ENCODE results near the gene C1orf210. TPM values are rescaled to one million over a fixed set of nuclear protein-coding genes. Genes with fewer than 3 reads are reported as not detected.

Gene C1orf210
- total RNA-seq, 1 experiment from 2014 or later, result 12.8 TPM

DNA sequence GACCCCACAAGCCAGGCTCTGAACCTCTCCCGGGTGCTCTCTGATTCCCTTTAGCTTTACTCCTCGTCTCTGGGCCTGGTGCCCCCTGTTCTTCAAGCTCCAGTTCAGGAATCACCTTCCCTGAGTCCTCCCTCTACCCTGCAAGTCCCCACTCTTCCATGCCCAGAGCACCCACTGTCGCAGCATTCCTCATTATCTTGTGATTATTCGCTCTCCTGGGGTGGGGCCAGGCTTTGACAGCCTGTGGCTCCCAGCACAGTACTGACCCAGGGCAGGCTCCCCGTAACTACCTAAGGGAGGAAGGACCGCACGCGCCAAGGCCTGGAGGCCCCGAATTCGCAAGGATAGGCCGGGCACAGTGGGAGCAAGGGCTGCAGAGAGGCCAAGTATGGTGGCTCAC lies 734 bp upstream of the C1orf210 start:
- H3K36me3 Mint-ChIP-seq, result peaks cover 5% of the 10 kb centered on the region; the same call in 1 of the 2 replicates
- ChIA-PET CTCF (interaction anchor here (0.7 to 3.3 kb wide), 27 partner anchors 9 to 645 kb away, joined by 3 to 37 read pairs (median 5); partner anchors contain the start of genes CDC20, ELOVL1, HYI and KDM4A), POLR2A (interaction anchor here (0.6 to 2.6 kb wide), 5 partner anchors 9 to 120 kb away, joined by 4 to 16 read pairs (median 4); partner anchors contain the start of genes CDC20 and TMEM125)
- H3K27ac Mint-ChIP-seq, result peak overlapping the region; percentile 86
- peak overlapping the region; percentile 79 for H3K4me3 Mint-ChIP-seq
- H3K9me3 Mint-ChIP-seq, result no peaks in the 10 kb centered on the region
- H3K27me3 Mint-ChIP-seq (ENCODE audit: low read depth), result no peaks in the 10 kb centered on the region
- H3K4me1 Mint-ChIP-seq, result peaks cover 29% of the 10 kb centered on the region
- ATAC-seq (no peak; the same call in 1 of the 2 replicates), DNase-seq (ENCODE audit: low spot score) (no peak)
- TF ChIP-seq, protein P1, sequence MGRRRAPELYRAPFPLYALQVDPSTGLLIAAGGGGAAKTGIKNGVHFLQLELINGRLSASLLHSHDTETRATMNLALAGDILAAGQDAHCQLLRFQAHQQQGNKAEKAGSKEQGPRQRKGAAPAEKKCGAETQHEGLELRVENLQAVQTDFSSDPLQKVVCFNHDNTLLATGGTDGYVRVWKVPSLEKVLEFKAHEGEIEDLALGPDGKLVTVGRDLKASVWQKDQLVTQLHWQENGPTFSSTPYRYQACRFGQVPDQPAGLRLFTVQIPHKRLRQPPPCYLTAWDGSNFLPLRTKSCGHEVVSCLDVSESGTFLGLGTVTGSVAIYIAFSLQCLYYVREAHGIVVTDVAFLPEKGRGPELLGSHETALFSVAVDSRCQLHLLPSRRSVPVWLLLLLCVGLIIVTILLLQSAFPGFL (CRISPR knock-in tag; IDR thresholded peaks at IDR 0.05; ENCODE audit: borderline replicate concordance), result no peak
- TF ChIP-seq, protein P2, sequence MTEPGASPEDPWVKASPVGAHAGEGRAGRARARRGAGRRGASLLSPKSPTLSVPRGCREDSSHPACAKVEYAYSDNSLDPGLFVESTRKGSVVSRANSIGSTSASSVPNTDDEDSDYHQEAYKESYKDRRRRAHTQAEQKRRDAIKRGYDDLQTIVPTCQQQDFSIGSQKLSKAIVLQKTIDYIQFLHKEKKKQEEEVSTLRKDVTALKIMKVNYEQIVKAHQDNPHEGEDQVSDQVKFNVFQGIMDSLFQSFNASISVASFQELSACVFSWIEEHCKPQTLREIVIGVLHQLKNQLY (CRISPR knock-in tag; IDR thresholded peaks at IDR 0.05), result no peak
- TF ChIP-seq, protein P3, sequence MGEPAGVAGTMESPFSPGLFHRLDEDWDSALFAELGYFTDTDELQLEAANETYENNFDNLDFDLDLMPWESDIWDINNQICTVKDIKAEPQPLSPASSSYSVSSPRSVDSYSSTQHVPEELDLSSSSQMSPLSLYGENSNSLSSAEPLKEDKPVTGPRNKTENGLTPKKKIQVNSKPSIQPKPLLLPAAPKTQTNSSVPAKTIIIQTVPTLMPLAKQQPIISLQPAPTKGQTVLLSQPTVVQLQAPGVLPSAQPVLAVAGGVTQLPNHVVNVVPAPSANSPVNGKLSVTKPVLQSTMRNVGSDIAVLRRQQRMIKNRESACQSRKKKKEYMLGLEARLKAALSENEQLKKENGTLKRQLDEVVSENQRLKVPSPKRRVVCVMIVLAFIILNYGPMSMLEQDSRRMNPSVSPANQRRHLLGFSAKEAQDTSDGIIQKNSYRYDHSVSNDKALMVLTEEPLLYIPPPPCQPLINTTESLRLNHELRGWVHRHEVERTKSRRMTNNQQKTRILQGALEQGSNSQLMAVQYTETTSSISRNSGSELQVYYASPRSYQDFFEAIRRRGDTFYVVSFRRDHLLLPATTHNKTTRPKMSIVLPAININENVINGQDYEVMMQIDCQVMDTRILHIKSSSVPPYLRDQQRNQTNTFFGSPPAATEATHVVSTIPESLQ (CRISPR knock-in tag; IDR thresholded peaks at IDR 0.05), result no peak
- TF ChIP-seq ZNF121 (CRISPR knock-in tag; IDR thresholded peaks at IDR 0.05) (no peak), IRF2 (CRISPR knock-in tag; IDR thresholded peaks at IDR 0.05; ENCODE audit: borderline replicate concordance, low read depth) (no peak), ZNF317 (CRISPR knock-in tag; IDR thresholded peaks at IDR 0.05; ENCODE audit: borderline replicate concordance, low read depth) (no peak), FOXP1 (CRISPR knock-in tag; IDR thresholded peaks at IDR 0.05; ENCODE audit: borderline replicate concordance) (no peak), ZNF396 (CRISPR knock-in tag; IDR thresholded peaks at IDR 0.05; ENCODE audit: borderline replicate concordance) (no peak)
- TF ChIP-seq, protein P4, sequence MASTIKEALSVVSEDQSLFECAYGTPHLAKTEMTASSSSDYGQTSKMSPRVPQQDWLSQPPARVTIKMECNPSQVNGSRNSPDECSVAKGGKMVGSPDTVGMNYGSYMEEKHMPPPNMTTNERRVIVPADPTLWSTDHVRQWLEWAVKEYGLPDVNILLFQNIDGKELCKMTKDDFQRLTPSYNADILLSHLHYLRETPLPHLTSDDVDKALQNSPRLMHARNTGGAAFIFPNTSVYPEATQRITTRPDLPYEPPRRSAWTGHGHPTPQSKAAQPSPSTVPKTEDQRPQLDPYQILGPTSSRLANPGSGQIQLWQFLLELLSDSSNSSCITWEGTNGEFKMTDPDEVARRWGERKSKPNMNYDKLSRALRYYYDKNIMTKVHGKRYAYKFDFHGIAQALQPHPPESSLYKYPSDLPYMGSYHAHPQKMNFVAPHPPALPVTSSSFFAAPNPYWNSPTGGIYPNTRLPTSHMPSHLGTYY (CRISPR knock-in tag; IDR thresholded peaks at IDR 0.05), result no peak
- TF ChIP-seq, protein P5, sequence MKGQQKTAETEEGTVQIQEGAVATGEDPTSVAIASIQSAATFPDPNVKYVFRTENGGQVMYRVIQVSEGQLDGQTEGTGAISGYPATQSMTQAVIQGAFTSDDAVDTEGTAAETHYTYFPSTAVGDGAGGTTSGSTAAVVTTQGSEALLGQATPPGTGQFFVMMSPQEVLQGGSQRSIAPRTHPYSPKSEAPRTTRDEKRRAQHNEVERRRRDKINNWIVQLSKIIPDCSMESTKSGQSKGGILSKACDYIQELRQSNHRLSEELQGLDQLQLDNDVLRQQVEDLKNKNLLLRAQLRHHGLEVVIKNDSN (CRISPR knock-in tag; IDR thresholded peaks at IDR 0.05), result no peak
- TF ChIP-seq, protein P6, sequence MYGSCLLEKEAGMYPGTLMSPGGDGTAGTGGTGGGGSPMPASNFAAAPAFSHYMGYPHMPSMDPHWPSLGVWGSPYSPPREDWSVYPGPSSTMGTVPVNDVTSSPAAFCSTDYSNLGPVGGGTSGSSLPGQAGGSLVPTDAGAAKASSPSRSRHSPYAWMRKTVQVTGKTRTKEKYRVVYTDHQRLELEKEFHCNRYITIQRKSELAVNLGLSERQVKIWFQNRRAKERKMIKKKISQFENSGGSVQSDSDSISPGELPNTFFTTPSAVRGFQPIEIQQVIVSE (CRISPR knock-in tag; IDR thresholded peaks at IDR 0.05; ENCODE audit: borderline replicate concordance), result no peak
- TF ChIP-seq, protein P7, sequence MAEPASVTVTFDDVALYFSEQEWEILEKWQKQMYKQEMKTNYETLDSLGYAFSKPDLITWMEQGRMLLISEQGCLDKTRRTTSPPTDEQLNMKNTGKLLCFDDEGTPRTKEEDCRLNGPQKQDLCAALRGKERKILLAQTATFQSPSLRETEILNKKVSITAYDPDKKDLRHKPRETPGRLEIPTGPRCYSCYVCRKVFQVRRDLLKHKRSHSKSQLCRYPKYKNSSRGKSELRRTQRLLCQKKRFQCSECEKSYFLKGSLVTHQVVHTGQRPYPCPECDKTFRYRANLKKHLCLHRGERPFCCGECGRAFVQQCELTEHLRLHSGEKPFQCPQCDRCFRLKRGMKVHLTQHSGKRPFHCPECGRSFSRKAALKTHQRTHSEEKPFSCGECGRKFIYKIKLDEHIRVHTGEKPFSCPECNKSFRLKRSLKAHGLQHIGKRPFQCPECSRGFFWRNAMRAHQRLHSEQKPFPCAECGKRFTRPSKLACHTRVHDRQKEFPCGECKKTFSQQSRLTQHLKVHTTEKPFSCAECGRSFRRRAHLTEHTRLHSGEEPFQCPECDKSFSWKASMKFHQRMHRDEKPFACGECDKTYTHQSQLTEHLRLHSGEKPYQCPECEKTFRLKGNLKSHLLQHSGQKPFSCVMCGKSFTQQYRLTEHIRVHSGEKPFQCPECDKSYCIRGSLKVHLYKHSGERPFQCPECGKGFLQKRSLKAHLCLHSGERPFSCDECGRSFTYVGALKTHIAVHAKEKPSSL (CRISPR knock-in tag; conservative IDR thresholded peaks at IDR 0.05), result no peak
- TF ChIP-seq, protein P8, sequence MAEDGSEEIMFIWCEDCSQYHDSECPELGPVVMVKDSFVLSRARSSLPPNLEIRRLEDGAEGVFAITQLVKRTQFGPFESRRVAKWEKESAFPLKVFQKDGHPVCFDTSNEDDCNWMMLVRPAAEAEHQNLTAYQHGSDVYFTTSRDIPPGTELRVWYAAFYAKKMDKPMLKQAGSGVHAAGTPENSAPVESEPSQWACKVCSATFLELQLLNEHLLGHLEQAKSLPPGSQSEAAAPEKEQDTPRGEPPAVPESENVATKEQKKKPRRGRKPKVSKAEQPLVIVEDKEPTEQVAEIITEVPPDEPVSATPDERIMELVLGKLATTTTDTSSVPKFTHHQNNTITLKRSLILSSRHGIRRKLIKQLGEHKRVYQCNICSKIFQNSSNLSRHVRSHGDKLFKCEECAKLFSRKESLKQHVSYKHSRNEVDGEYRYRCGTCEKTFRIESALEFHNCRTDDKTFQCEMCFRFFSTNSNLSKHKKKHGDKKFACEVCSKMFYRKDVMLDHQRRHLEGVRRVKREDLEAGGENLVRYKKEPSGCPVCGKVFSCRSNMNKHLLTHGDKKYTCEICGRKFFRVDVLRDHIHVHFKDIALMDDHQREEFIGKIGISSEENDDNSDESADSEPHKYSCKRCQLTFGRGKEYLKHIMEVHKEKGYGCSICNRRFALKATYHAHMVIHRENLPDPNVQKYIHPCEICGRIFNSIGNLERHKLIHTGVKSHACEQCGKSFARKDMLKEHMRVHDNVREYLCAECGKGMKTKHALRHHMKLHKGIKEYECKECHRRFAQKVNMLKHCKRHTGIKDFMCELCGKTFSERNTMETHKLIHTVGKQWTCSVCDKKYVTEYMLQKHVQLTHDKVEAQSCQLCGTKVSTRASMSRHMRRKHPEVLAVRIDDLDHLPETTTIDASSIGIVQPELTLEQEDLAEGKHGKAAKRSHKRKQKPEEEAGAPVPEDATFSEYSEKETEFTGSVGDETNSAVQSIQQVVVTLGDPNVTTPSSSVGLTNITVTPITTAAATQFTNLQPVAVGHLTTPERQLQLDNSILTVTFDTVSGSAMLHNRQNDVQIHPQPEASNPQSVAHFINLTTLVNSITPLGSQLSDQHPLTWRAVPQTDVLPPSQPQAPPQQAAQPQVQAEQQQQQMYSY (CRISPR knock-in tag; IDR thresholded peaks at IDR 0.05), result no peak
- TF ChIP-seq, protein P9, sequence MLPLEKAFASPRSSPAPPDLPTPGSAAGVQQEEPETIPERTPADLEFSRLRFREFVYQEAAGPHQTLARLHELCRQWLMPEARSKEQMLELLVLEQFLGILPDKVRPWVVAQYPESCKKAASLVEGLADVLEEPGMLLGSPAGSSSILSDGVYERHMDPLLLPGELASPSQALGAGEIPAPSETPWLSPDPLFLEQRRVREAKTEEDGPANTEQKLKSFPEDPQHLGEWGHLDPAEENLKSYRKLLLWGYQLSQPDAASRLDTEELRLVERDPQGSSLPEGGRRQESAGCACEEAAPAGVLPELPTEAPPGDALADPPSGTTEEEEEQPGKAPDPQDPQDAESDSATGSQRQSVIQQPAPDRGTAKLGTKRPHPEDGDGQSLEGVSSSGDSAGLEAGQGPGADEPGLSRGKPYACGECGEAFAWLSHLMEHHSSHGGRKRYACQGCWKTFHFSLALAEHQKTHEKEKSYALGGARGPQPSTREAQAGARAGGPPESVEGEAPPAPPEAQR (CRISPR knock-in tag; IDR thresholded peaks at IDR 0.05), result no peak
